Choroid plexus epithelial cell (primary cell): ENCODE results near the gene INPP5E.

ENCODE experiments used
- DNase-seq: peaks from one replicate; pipeline ENCODE4 v3.0.0-alpha.2; 2010; ENCODE audit warnings: low read depth
- H3K4me3 ChIP-seq: 2 replicates; pipeline ENCODE4 v1.5.1; 2011; ENCODE audit warnings: low read depth, mild to moderate bottlenecking, control low read depth, low read length, moderate library complexity
- TF ChIP-seq, protein P1 (sequence below): conservative IDR thresholded peaks from 2 replicates; pipeline ENCODE4 v1.5.1; 2011; ENCODE audit warnings: low read depth, mild to moderate bottlenecking, control low read depth, inconsistent platforms, low read length, moderate library complexity

Gene INPP5E

DNA sequence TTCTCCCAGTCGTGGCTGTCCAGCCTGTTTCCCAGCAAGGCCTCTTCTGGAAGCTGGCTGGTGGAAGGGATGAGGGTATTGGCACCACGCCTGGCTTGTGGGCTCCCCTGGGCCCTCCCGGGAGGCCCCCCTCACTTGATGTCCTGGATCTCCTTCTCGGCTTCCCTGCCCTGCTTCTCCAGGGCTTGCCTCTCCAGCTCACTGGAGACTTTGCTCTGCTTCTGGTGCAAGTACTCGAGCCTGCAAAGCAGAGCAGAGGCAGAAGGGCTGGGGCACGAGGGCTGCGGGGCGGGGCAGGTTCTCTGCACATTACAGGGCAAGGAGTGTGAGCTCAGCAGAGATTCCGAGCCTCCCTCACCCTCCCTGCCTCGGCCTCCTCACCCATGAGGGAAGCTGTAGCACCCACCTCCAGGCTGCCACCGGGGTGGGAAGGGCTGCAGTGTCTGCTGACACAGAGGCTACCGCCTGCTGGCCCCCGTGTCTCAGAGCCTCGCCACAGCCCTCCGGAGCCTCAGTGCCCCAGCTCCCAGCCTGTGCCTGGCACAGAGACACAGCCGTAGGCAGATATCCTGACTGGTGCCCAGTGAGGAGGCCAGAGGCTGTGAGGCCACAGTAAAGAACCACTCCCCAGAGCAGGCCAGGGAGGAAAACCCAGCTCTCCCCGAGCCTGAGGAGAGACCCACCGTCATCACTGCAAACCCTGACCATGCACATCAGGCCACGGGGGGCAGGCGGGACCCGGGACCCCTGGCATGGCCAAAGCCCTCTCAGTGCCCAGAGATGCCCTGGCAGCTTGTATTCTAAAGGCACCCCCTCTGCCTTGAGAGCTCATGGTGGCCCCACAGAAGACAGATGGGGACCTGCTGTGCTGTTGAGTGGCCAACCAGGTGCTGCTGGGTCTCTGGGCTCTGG, 46.9 kb downstream of the INPP5E start:
- no peak overlapping the region for H3K4me3 ChIP-seq
- TF ChIP-seq, protein P1, sequence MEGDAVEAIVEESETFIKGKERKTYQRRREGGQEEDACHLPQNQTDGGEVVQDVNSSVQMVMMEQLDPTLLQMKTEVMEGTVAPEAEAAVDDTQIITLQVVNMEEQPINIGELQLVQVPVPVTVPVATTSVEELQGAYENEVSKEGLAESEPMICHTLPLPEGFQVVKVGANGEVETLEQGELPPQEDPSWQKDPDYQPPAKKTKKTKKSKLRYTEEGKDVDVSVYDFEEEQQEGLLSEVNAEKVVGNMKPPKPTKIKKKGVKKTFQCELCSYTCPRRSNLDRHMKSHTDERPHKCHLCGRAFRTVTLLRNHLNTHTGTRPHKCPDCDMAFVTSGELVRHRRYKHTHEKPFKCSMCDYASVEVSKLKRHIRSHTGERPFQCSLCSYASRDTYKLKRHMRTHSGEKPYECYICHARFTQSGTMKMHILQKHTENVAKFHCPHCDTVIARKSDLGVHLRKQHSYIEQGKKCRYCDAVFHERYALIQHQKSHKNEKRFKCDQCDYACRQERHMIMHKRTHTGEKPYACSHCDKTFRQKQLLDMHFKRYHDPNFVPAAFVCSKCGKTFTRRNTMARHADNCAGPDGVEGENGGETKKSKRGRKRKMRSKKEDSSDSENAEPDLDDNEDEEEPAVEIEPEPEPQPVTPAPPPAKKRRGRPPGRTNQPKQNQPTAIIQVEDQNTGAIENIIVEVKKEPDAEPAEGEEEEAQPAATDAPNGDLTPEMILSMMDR, result no peak
- no peak for DNase-seq

DNA sequence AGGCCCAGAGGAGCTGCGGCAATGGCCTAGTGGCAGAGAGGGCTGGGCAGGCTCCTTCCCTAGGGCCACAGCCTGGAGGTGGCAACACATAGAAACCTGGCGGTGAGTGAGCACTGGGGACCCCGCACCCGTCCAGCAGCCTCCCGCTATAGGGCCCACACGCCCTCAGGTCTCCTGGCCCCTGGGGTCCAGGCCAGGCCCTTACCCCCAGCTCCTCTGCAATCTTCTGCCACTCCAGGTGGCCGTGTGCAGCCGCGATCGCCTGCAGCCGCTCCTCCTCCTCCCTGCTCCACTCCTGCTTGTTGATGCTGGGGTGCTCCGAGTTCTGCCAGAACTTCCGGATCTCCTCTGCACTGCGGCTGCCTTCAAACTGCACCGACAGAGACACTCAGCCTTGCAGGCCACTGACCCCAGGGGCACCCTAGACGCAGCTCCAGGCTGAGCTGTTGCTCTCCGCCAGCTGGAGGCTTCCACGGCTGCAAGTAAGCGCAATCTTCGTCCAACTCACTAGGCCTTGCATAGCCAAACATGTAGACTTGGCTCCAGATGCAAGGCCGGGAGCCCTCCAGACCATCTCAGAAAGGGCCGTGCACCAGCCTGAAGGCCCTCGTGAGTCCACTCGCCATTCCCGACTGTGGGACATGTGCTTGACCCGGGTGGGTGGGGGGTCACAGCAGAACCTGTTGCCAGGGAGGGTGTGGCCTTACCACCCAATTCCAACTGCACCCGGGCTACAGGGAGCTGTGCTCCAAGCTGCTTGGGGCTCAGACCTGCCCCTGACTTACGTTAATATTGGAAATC, 47.7 kb downstream of the INPP5E start:
- H3K4me3 ChIP-seq, result no peak overlapping the region
- no peak for DNase-seq
- TF ChIP-seq, protein P1, result no peak

DNA sequence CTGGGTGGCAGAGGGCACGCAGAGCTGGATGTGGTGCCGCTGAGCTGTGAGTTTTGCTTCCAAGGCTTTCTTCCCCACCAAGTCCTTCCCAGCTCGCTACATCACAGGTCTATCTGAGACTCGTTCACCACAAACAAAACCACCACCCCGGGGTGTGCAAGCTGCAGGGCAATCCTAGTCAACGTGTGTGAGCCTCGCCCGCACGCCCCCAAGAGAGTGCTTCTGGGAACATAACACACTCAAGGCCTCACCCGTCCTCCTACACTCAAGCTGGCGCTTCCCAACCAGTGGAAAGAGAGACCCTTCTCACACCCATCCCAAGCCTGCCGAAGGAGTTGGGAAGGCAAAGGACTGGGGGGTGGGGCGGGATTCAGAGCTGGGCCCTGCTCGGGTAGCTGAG, 50.2 kb downstream of the INPP5E start:
- no peak for DNase-seq
- H3K4me3 ChIP-seq, result no peak overlapping the region
- TF ChIP-seq, protein P1, result no peak

DNA sequence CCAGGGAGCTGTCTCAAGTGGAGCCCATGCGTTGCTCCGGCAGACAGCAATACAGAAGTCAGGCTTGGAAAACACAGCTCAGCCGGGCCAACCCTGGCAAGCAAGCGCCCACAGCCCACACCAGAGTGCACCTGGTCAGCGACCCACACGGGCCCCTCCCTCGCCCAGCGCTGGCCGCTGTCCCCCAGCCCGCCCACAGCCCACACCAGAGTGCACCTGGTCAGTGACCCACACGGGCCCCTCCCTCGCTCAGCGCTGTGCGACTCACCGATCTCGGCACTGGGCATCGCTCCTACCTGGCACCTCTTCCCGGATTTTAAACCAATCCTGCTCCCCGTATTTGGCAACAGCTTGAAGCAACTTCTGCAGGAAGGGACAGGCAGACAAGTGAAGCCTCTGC, 52.4 kb downstream of the INPP5E start:
- no peak overlapping the region for H3K4me3 ChIP-seq
- no peak for DNase-seq
- TF ChIP-seq, protein P1, result no peak

DNA sequence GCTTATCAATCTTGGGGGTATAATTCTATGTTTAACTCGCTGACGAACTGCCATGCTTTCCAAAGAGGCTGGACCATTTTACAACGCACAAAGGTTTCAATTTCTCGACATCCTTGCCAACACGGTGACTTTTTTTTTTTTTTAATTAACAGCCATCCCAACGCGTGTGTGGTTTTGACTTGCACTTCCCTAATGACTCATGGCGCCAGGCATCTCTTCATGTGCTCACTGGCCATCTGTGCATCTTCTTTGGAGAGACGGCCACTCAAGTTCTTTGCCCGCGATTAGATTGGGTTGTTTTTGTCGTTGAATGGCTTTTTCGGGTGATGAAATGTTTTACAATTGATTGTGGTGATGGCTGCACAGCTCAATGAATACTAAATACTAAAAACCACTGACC, 53.6 kb downstream of the INPP5E start:
- H3K4me3 ChIP-seq, result no peak overlapping the region
- DNase-seq, result no peak
- TF ChIP-seq, protein P1, result no peak

DNA sequence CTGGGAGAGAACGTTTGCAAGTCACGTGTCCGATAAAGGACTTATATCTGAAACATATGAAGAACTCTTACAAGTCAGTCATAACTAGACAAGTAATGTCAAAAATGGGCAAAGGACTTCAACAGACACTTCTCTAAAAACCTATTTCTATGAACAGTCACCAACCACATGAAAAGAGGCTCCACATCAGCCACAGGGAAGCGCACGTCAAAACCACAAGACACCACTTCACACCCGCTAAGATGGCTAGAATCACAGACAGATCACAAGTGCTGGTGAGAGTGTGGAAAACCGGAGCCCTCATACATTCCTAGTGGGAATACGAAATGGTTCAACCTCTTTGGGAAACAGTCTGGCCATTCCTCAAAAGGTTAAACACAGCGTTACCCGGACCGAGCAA, 54.6 kb downstream of the INPP5E start:
- TF ChIP-seq, protein P1, result no peak
- no peak for DNase-seq
- H3K4me3 ChIP-seq, result no peak overlapping the region
